ENCODE data around the gene TGFBR3. TPM values are rescaled to one million over a fixed set of nuclear protein-coding genes. Genes with fewer than 3 reads are reported as not detected.

Gene TGFBR3
- total and polyA plus RNA-seq, 2 of the 8 experiments (the other 6 are each of a cell fraction or from before 2014, with no cell fraction given), result 2.0 to 6.1 TPM

- Histone ChIP-seq H3K9ac (replicated peaks in 1 of 4; ENCODE audit: extremely low read depth in 1 of 4, low read depth in 3 of 4, low read length in 3 of 4) (no peak overlapping the region), H3K27ac (ENCODE audit: low read depth, low read length) (no peak overlapping the region), H3K4me3 (ENCODE audit: extremely low read depth in 1 of 4, insufficient read depth in 2 of 4, low read depth in 3 of 4, low read length in 4 of 4) (no peak overlapping the region), H3K23me2 (ENCODE audit: low read depth, low read length) (no peaks in the 10 kb centered on the region), H2BK120ac (replicated peaks; ENCODE audit: low read depth, low read length) (no peak overlapping the region), H3K4me2 (ENCODE audit: insufficient read depth in 1 of 2, low read depth in 2 of 2, low read length in 2 of 2) (no peak overlapping the region), H3K56ac (replicated peaks; ENCODE audit: insufficient read length, low read depth, low read length) (no peak overlapping the region), H2BK20ac (ENCODE audit: low read length) (no peak overlapping the region), H3K27me3 (replicated peaks in 1 of 4; ENCODE audit: control insufficient read depth in 3 of 4, extremely low read depth in 1 of 4, insufficient read depth in 3 of 4, low read length in 3 of 4) (no peaks in the 10 kb centered on the region), H2AK5ac (ENCODE audit: low read depth, low read length) (no peak overlapping the region), H4K5ac (ENCODE audit: insufficient read length, low read depth, low read length) (no peak overlapping the region), H2BK5ac (ENCODE audit: low read depth, low read length) (no peak overlapping the region), H4K91ac (replicated peaks; ENCODE audit: insufficient read length, low read length) (no peak overlapping the region), H3K4ac (replicated peaks; ENCODE audit: insufficient read length, low read depth, low read length) (no peak overlapping the region), H2AFZ (ENCODE audit: low read length) (no peak overlapping the region), H3K36me3 (ENCODE audit: control insufficient read depth in 2 of 4, insufficient read depth in 4 of 4, low read length in 3 of 4) (no peaks in the 10 kb centered on the region), H3K18ac (ENCODE audit: extremely low read depth, low read length) (no peak overlapping the region), H3K79me1 (ENCODE audit: low read depth, low read length) (no peaks in the 10 kb centered on the region), H3K14ac (ENCODE audit: insufficient read length) (no peak overlapping the region), H3K23ac (ENCODE audit: insufficient read length) (no peak overlapping the region), H3K9me3 (ENCODE audit: insufficient read depth in 2 of 2, low read depth in 1 of 2, low read length in 1 of 2) (no peaks in the 10 kb centered on the region; a peak in 1 of 4 replicates), H4K20me1 (replicated peaks in 1 of 2; ENCODE audit: control insufficient read depth in 1 of 2, insufficient read depth in 2 of 2, low read length in 2 of 2) (no peaks in the 10 kb centered on the region), H2BK12ac (ENCODE audit: low read depth, low read length) (no peak overlapping the region), H3K79me2 (ENCODE audit: control insufficient read depth in 1 of 2, insufficient read depth in 2 of 2, low read length in 2 of 2) (no peaks in the 10 kb centered on the region), H3K4me1 (replicated peaks in 1 of 4; ENCODE audit: control insufficient read depth in 3 of 4, insufficient read depth in 4 of 4, low read length in 3 of 4) (peaks cover 0 to 3% (median 1%) of the 10 kb centered on the region in 4 experiments; a peak in 2 of 7 replicates), H4K8ac (ENCODE audit: extremely low read depth, insufficient read depth, low read length) (no peak overlapping the region), H2BK15ac (ENCODE audit: low read length) (no peak overlapping the region)
- DNase-seq (ENCODE audit: low read depth in 1 of 2, low spot score in 2 of 2) (no peak), FAIRE-seq (no peak)
- TF ChIP-seq RAD21 (IDR thresholded peaks at IDR 0.05 in 1 of 2, conservative IDR thresholded peaks at IDR 0.05 in 1 of 2; ENCODE audit: low read depth in 2 of 2, low read length in 2 of 2), result peak in 1 of 2 experiments; percentile 25; a peak in 1 of 4 replicates
- no peak for TF ChIP-seq RNF2 (IDR thresholded peaks at IDR 0.05; ENCODE audit: borderline replicate concordance, low read depth, low read length, missing control alignments, poor library complexity, severe bottlenecking)
- ChIA-PET POLR2A (ENCODE audit: partially characterized antibody) (no interaction called here), CTCF (ENCODE audit: partially characterized antibody) (interaction anchor here (1.4 to 1.7 kb wide), 2 partner anchors 10 to 11 kb away, joined by 4 to 5 read pairs; no protein-coding TSS in a partner anchor)
- 94% methylated on average over 2 of the region's 2 CpGs; no CpG with 5 or more reads in 1 of the 2 experiments for WGBS, 2 experiments (ENCODE audit: extremely low coverage in 1 of 2, insufficient coverage in 1 of 2, insufficient read length in 1 of 2, insufficient replicate concordance in 2 of 2, low coverage in 1 of 2, low lambda C conversion rate in 2 of 2, missing lambda C conversion rate in 1 of 2)
Measured at GRCh38 chr1:91700332-91700731, 185.6 kb downstream of the TGFBR3 start.

Data from H1 (cell line).